GM10248 (cell line): ENCODE data around the gene MND1.
"Not testable (repeated sequence)": the region's sequence is repeated elsewhere in the genome, so short reads cannot be mapped to it uniquely, and the experiment has no call there.

ENCODE experiments used
- CTCF ChIA-PET: fragments of 300-600 bp; sonication (Branson Sonifier 250); formaldehyde crosslinking; extraction: SDS; loops from one replicate; lab custom pipeline; 2021; ENCODE audit warnings: antibody characterized with exemption; lab: Yijun Ruan, JAX
- POLR2A ChIA-PET: fragments of 350-650 bp; sonication (Branson Sonifier 250); formaldehyde crosslinking; extraction: SDS; loops from one replicate; lab custom pipeline; 2020; ENCODE audit warnings: antibody characterized with exemption; lab: Yijun Ruan, JAX
- DNase-seq: peaks from one replicate; pipeline ENCODE4 v3.0.0; 2012; ENCODE audit errors: extremely low spot score
- TF ChIP-seq, protein P1 (sequence below): IDR thresholded peaks from 2 replicates; pipeline ENCODE4 v1.5.1; 2012; ENCODE audit warnings: mild to moderate bottlenecking, low read depth; ENCODE audit errors: extremely low read depth, missing control alignments, control extremely low read depth

MND1 gene

GRCh38 chr4:153452658-153453378 lies 108.3 kb downstream of the MND1 start:
- ChIA-PET CTCF (interaction anchor here (2.1 kb wide), 1 partner anchor 13 kb away, joined by 7 read pairs; the partner anchor contains the start of gene TMEM131L), POLR2A (interaction anchor here (0.6 kb wide), 1 partner anchor 28 kb away, joined by 3 read pairs; no protein-coding TSS in a partner anchor)
- DNase-seq = no peak
- TF ChIP-seq, protein P1, sequence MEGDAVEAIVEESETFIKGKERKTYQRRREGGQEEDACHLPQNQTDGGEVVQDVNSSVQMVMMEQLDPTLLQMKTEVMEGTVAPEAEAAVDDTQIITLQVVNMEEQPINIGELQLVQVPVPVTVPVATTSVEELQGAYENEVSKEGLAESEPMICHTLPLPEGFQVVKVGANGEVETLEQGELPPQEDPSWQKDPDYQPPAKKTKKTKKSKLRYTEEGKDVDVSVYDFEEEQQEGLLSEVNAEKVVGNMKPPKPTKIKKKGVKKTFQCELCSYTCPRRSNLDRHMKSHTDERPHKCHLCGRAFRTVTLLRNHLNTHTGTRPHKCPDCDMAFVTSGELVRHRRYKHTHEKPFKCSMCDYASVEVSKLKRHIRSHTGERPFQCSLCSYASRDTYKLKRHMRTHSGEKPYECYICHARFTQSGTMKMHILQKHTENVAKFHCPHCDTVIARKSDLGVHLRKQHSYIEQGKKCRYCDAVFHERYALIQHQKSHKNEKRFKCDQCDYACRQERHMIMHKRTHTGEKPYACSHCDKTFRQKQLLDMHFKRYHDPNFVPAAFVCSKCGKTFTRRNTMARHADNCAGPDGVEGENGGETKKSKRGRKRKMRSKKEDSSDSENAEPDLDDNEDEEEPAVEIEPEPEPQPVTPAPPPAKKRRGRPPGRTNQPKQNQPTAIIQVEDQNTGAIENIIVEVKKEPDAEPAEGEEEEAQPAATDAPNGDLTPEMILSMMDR = no peak

DNA sequence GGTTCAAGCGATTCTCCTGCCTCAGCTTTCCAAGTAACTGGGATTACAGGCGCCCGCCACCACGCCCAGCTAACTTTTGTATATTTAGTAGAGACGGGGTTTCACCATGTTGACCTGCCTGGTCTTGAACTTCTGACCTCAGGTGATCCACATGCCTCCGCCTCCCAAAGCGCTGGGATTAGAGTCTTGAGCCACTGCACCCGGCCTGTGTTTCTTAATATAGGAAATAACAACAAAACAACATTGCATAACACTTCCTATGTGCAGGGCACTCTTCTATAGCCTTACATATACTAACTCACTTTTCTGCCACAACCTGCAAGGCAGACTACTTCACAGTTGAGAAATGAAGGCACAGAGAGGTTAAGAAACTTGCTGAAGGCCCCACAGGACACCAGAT lies 108.9 kb downstream of the MND1 start:
- ChIA-PET POLR2A (no interaction called here), CTCF (interaction anchor here (2.1 kb wide), 1 partner anchor 13 kb away, joined by 7 read pairs; the partner anchor contains the start of gene TMEM131L)
- no peak for DNase-seq
- TF ChIP-seq, protein P1 = no peak

- no peak for DNase-seq
- POLR2A ChIA-PET = no interaction called here
- CTCF ChIA-PET = interaction anchor here (0.8 to 1.3 kb wide), 3 partner anchors 12 to 113 kb away, joined by 3 read pairs; no protein-coding TSS in a partner anchor
- TF ChIP-seq, protein P1 = no peak
Observed at GRCh38 chr4:153458969-153459368, 114.5 kb downstream of the MND1 start.

- POLR2A ChIA-PET = not testable (repeated sequence)
Observed at GRCh38 chr4:153461549-153461948, 117.1 kb downstream of the MND1 start.

DNA sequence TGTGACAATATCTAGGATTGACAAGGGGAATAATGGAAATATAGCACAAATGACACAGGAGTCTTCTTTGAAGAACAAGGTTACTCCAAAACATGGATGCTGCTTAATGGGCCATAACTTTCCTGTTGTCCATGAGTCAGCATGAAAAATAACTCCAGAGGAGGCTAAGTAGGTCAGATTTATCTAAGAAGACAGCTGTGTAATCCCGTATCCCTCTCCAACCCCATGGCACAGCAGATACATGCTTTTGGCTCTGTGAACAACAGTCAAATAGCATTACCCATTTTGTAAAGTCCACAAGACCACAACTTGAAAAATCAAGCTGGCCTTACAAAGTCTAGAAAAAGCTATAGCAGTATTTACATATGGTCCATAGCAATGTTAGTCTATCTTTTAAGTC lies 119.6 kb downstream of the MND1 start:
- no peak for DNase-seq
- POLR2A ChIA-PET = no interaction called here
- CTCF ChIA-PET = interaction anchor here (2.1 kb wide), 1 partner anchor 18 kb away, joined by 5 read pairs; no protein-coding TSS in a partner anchor
- TF ChIP-seq, protein P1 = no peak

More at GRCh38 chr4:153461549-153461948, 117.1 kb downstream of the MND1 start:
- DNase-seq, CTCF ChIA-PET: not testable (repeated sequence)
